H1 (cell line): ENCODE data around the gene RIC8A. TPM values are rescaled to one million over a fixed set of nuclear protein-coding genes. Genes with fewer than 3 reads are reported as not detected.

Source experiments
- BACH1 ChIP-seq: IDR thresholded peaks from 2 replicates; pipeline ENCODE4 v1.6.1; 2012; ENCODE audit warnings: low read length, improper control_type of control experiment
- CTBP2 ChIP-seq: IDR thresholded peaks from 2 replicates; pipeline ENCODE4 v1.7.0; 2011; ENCODE audit warnings: borderline replicate concordance, mild to moderate bottlenecking, moderate library complexity, mixed read lengths, low read length; ENCODE audit not compliant: insufficient read depth, insufficient read length
- MAFK ChIP-seq: IDR thresholded peaks from 2 replicates; pipeline ENCODE4 v1.6.1; 2012; ENCODE audit warnings: low read depth, mild to moderate bottlenecking, improper control_type of control experiment, low read length
- POU5F1 ChIP-seq: IDR thresholded peaks from 2 replicates; pipeline ENCODE4 v1.6.1; 2011; ENCODE audit warnings: low read depth, mild to moderate bottlenecking, low read length, moderate library complexity
- RNF2 ChIP-seq: fragments of 200-900, 300-1000 bp; sonication (generic); IDR thresholded peaks from 2 replicates; pipeline ENCODE4 v1.7.1; 2016; ENCODE audit warnings: borderline replicate concordance, low read depth, mild to moderate bottlenecking, antibody characterized with exemption, low read length; ENCODE audit not compliant: poor library complexity, severe bottlenecking; ENCODE audit errors: missing control alignments
- SIN3A ChIP-seq, 2 experiments: IDR thresholded peaks in 1 of 2; conservative IDR thresholded peaks in 1 of 2; 2 replicates each; pipeline ENCODE4 v1.6.1; 2011 to 2012; ENCODE audit warnings: low read length in 2 of 2, improper control_type of control experiment in 1 of 2, low read depth in 1 of 2, mild to moderate bottlenecking in 1 of 2
- polyA plus RNA-seq, 7 experiments: library from polyadenylated mRNA; depleted of rRNA in 3 of 7; stranded (reverse) in 5 of 7; unstranded in 2 of 7; fragments of >200 nt in 5 of 7; fragments of 200-250 nt in 2 of 7; gene quantifications; 1 replicate in 5 of 7; 2 replicates in 1 of 7; 4 replicates in 1 of 7; pipeline versions ENCODE4 v1.2.1 to v1.2.3, GENCODE V29; 2011 to 2013; ENCODE audit warnings: missing spikeins in 2 of 7, mixed read lengths in 2 of 7
- total RNA-seq: library from RNA; stranded (reverse); fragmentation: NEBNext Ultra II Directional; extraction: Animal tissue kit (Norgen Biotek cat#: 25700); gene quantifications from 2 replicates; pipeline ENCODE4 v1.2.1, GENCODE V29; 2021
- TF ChIP-seq, protein P1 (sequence below): IDR thresholded peaks from 2 replicates; pipeline ENCODE4 v1.6.1; 2012; ENCODE audit warnings: inconsistent platforms
- TF ChIP-seq, protein P2 (sequence below): fragments of 300-600 bp; sonication (generic); IDR thresholded peaks from 2 replicates; pipeline ENCODE4 v1.7.1; 2012; ENCODE audit warnings: low read length, moderate library complexity, mild to moderate bottlenecking, inconsistent platforms; ENCODE audit not compliant: insufficient replicate concordance

The RIC8A gene
- total and polyA plus RNA-seq, 2 of the 8 experiments (the other 6 are each of a cell fraction or from before 2014, with no cell fraction given), result 67.0 to 105 TPM

DNA sequence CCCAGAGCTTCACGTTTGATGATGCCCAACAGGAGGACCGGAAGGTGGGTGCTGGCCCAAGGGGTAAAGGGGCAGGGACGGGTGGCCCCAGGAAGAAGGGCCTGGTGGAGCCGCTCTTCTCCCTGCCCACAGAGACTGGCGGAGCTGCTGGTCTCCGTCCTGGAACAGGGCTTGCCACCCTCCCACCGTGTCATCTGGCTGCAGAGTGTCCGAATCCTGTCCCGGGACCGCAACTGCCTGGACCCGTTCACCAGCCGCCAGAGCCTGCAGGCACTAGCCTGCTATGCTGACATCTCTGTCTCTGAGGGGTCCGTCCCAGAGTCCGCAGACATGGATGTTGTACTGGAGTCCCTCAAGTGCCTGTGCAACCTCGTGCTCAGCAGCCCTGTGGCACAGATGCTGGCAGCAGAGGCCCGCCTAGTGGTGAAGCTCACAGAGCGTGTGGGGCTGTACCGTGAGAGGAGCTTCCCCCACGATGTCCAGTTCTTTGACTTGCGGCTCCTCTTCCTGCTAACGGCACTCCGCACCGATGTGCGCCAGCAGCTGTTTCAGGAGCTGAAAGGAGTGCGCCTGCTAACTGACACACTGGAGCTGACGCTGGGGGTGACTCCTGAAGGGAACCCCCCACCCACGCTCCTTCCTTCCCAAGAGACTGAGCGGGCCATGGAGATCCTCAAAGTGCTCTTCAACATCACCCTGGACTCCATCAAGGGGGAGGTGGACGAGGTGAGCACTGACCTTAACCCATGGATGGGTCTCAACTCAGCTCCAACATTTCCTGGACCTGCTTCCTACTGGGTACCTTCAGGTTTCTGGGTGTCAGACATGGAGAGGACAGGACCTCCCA, 2.0 kb downstream of the RIC8A start (continued):
- TF ChIP-seq, protein P1, sequence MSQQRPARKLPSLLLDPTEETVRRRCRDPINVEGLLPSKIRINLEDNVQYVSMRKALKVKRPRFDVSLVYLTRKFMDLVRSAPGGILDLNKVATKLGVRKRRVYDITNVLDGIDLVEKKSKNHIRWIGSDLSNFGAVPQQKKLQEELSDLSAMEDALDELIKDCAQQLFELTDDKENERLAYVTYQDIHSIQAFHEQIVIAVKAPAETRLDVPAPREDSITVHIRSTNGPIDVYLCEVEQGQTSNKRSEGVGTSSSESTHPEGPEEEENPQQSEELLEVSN, result no peak
- no peak for TF ChIP-seq POU5F1
- no peak for TF ChIP-seq MAFK
- no peak for TF ChIP-seq BACH1
- TF ChIP-seq SIN3A (conservative IDR thresholded peaks at IDR 0.05 in 1 of 2, IDR thresholded peaks at IDR 0.05 in 1 of 2; ENCODE audit: low read depth in 1 of 2, low read length in 2 of 2), result no peak
- no peak for TF ChIP-seq CTBP2
- TF ChIP-seq RNF2, result no peak
- TF ChIP-seq, protein P2, sequence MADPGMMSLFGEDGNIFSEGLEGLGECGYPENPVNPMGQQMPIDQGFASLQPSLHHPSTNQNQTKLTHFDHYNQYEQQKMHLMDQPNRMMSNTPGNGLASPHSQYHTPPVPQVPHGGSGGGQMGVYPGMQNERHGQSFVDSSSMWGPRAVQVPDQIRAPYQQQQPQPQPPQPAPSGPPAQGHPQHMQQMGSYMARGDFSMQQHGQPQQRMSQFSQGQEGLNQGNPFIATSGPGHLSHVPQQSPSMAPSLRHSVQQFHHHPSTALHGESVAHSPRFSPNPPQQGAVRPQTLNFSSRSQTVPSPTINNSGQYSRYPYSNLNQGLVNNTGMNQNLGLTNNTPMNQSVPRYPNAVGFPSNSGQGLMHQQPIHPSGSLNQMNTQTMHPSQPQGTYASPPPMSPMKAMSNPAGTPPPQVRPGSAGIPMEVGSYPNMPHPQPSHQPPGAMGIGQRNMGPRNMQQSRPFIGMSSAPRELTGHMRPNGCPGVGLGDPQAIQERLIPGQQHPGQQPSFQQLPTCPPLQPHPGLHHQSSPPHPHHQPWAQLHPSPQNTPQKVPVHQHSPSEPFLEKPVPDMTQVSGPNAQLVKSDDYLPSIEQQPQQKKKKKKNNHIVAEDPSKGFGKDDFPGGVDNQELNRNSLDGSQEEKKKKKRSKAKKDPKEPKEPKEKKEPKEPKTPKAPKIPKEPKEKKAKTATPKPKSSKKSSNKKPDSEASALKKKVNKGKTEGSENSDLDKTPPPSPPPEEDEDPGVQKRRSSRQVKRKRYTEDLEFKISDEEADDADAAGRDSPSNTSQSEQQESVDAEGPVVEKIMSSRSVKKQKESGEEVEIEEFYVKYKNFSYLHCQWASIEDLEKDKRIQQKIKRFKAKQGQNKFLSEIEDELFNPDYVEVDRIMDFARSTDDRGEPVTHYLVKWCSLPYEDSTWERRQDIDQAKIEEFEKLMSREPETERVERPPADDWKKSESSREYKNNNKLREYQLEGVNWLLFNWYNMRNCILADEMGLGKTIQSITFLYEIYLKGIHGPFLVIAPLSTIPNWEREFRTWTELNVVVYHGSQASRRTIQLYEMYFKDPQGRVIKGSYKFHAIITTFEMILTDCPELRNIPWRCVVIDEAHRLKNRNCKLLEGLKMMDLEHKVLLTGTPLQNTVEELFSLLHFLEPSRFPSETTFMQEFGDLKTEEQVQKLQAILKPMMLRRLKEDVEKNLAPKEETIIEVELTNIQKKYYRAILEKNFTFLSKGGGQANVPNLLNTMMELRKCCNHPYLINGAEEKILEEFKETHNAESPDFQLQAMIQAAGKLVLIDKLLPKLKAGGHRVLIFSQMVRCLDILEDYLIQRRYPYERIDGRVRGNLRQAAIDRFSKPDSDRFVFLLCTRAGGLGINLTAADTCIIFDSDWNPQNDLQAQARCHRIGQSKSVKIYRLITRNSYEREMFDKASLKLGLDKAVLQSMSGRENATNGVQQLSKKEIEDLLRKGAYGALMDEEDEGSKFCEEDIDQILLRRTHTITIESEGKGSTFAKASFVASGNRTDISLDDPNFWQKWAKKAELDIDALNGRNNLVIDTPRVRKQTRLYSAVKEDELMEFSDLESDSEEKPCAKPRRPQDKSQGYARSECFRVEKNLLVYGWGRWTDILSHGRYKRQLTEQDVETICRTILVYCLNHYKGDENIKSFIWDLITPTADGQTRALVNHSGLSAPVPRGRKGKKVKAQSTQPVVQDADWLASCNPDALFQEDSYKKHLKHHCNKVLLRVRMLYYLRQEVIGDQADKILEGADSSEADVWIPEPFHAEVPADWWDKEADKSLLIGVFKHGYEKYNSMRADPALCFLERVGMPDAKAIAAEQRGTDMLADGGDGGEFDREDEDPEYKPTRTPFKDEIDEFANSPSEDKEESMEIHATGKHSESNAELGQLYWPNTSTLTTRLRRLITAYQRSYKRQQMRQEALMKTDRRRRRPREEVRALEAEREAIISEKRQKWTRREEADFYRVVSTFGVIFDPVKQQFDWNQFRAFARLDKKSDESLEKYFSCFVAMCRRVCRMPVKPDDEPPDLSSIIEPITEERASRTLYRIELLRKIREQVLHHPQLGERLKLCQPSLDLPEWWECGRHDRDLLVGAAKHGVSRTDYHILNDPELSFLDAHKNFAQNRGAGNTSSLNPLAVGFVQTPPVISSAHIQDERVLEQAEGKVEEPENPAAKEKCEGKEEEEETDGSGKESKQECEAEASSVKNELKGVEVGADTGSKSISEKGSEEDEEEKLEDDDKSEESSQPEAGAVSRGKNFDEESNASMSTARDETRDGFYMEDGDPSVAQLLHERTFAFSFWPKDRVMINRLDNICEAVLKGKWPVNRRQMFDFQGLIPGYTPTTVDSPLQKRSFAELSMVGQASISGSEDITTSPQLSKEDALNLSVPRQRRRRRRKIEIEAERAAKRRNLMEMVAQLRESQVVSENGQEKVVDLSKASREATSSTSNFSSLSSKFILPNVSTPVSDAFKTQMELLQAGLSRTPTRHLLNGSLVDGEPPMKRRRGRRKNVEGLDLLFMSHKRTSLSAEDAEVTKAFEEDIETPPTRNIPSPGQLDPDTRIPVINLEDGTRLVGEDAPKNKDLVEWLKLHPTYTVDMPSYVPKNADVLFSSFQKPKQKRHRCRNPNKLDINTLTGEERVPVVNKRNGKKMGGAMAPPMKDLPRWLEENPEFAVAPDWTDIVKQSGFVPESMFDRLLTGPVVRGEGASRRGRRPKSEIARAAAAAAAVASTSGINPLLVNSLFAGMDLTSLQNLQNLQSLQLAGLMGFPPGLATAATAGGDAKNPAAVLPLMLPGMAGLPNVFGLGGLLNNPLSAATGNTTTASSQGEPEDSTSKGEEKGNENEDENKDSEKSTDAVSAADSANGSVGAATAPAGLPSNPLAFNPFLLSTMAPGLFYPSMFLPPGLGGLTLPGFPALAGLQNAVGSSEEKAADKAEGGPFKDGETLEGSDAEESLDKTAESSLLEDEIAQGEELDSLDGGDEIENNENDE, result no peak
